ENCODE results near the gene ANKLE1.
A peak's percentile ranks its signal among the peaks of the same experiment; 100 is the strongest.

Gene ANKLE1

DNA sequence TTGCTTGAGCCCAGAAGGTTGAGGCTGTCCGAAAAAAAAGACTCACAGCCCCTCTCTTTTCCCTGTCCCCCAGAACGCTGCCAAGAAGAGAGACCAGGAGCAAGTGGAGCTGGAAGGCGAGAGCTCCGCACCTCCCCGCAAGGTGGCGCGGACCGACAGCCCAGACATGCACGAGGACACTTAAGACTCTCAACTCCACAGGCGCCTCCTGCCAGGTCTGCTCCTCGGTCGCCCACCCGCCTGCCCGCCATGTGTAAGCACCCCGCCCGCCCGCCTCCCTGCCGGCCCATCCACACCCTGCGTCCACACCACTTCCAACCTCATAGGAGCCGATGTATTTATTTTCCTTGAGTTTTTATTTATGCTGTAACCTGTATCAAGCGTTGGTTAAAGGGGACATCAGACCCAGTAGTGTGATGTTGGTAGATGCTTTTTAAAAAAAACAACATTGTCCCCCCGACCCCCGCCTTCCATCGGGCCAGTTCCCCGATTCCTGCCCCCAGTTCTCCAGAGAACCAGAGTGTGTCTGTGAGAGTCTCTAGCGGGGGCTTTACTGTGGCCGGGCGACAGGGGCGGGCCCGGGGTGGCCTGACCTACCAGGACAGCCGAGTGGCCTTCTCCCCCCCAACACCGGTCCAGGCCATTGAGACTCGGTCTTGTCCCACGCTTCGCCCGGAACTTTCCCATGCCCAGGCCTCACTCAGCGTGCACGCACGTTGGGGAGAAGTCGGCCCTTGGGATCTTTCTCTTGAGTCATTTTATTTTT is 38.0 kb downstream of the ANKLE1 start:
- intact Hi-C loops (cut with DNase I), result no loop called here
- no peak for DNase-seq

DNA sequence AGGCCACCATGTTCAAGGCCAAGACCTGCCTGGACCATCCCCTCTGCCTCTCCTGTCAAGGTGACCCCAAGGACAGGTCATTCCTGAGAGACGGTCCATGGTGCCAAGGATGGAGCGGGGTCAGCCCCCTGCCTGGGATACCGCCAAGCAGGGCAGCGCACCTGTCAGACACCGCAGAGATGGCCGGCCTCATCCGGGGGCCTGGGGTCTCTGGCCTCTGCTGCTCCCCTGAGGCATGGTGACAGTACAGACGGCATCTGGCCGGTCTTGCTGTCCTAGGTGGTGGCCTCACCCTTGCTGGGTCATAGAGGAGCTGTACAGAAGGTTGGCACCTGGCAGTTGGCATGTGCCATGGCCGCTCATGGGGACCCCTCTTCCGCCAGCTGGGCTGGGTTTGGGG is 38.7 kb downstream of the ANKLE1 start:
- DNase-seq, result no peak
- intact Hi-C loops (cut with DNase I), result no loop called here

DNA sequence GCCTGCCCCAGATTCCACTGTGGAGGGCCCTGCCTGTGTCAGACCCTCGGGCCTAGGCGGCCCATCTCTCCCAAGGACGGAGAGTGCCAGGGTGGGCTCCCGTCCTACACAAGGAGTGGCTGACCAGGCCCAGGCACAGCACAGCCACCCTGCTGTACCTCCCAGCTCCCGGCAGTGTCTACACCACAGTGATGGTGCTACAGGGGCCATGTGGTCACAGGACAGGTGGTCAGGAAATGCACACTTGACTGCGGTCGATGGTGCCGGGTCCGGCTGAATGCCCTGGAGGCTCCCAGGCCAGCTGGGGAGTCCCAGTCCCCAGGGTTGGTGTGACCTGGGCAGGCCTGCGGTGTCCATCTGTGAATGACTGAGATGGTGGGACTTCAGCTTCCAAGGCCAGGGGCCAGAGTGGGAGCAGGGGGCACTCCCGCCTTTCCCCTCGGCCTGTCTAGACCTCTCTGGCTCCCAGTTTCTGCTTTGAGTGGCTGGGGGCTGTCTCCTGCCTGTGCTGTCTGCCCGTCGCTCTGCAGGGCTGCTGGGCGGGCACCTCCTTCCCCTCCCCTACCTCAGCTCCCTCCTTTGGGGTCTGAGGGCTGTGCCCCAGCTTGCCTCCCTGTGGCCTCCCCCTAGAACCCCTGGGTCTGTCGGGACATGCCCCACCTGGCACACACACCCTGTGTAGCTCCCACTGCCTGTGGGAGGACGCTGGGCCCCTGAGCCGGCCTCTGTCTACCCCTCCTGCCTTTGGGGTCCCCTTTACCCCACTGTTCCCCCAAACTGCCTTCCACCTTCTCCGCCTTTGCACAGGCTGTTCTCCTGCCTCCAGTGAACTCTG is 40.2 kb downstream of the ANKLE1 start:
- intact Hi-C loops (cut with DNase I), result no loop called here
- DNase-seq, result no peak

DNA sequence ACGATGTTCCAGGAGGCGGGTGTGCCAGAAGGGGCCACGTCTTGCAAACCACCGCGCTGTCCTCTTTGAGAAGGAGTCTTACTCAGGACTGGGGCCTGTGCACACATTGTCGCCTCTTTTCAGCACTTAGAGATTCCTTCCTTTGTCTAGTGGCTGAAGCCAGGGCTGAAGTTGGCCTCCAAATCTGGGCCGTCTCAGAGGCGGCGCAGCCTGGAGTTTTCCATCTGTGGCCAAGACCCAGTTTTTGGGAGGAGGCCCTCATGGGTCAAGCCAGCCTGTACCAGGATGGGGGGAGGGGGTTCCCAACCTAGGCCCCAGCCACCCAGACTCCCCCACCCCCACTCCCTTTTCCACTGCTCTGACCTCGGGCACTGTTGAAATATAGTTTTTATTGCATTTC is 41.2 kb downstream of the ANKLE1 start:
- DNase-seq, result peak in 25 of 42 donors; percentile 19 to 77 (median 51)
- intact Hi-C loops (cut with DNase I), result no loop called here

DNA sequence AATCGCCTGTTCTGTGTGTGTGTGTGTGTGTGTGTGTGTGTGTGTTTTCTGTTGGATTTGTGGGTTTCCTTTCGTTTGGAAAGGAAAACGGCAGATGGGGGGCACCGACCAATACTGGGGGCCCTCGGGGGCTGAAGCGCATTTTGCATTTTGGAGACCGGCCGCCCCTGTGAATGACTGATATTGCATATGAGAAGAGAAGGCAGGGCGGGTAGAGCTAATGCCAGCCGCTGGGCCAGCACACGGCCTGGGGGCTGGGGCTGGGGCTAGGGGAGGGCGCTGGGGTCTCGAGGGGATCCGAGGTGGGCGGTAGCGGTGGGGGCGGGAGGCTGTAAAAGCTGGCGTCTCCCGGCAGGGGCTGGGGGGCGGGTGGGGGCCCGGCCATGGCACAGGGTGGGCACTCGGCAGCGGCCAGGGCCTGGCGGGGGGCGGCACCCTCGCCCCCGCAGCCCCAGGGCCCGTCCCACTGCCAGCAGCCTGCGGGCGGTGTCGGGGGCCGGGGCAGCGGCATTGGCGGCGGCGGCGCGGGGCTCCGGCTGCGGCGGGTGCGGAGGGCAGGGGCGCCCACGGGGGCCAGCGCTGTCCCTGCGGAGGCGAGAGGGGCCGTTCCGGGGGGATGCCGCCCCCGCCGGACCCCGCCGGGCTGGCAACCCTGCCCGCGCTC is 41.7 kb downstream of the ANKLE1 start:
- DNase-seq, result no peak
- intact Hi-C loops (cut with DNase I), result no loop called here

DNA sequence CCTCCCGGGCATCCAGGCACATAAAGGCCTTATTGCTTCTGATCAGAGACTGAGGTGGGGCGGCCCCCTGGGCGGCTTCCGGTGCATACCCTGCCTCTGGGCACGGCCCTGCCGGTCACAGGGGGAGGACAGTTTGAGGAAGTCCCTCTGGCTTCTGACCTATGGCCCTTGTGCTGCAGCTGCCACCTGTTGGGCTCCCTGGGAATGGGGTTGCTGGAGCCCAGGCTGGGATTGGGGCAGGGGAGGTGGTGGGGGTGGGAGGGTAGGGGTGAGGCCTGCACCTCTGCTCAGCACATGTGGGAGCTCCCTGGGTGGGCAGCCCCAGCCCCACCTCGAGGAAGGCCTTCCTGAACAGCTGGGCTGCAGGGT is 42.2 kb downstream of the ANKLE1 start:
- intact Hi-C loops (cut with DNase I), result no loop called here
- no peak for DNase-seq

DNA sequence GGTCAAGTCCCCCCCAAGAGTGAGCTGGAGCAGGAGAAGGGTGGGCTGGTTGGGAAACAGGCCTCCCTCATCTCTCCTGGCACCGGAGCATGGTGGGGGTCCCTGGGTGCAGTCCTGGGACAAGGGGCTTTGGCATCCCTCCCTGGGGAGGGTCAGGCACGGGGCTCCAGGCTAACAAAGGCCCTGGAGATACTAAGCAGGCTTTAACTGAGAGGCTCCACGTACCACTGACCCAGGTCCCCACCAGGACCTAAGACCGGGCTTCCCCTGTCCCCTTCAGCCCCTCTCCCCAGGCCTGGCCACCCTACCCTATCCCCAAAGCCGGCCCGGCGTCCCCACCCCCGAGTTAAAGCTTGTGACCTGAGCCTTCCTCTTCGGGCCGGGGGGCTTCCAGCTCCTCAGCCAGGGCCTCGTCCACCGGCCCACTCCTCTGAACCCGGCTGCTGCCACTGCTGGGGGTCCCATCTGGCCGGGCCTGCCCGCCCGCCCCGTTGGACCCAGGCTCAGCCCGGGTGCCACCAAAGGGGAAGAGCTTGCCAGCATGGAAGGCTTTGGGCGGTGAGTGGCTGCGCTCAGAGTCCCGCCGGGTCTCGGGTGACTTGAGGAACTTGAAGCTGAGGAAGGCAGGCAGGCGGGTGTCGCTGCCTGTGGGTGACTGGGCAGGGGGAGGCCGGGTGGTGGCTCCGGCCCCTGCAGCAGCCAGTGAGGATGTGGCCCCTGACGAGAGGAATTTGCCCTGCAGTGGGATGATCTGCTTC is 42.8 kb downstream of the ANKLE1 start:
- no peak for DNase-seq
- intact Hi-C loops (cut with DNase I), result no loop called here

DNA sequence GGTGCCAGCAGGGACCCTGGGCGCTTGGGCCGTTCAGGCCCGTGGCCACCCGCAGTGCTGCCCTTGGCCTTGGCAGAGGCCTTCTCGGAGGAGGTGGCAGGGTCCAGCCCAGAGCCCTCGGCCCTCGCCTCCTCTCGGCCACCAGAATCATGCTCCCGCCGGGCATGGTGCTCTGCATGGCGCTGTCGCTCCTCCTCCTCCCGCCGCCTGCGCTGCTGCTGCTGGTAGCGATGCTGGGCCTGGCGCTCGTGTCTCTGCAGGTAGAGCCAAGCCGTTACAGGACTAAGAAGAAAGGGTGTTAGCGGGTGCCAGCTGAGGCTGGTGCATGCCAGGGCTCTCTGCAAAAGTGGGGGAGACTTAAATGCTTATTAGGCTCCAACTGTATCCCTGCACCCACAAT is 43.4 kb downstream of the ANKLE1 start:
- DNase-seq, result peak in 1 of 42 donors; percentile 43
- intact Hi-C loops (cut with DNase I), result no loop called here

DNA sequence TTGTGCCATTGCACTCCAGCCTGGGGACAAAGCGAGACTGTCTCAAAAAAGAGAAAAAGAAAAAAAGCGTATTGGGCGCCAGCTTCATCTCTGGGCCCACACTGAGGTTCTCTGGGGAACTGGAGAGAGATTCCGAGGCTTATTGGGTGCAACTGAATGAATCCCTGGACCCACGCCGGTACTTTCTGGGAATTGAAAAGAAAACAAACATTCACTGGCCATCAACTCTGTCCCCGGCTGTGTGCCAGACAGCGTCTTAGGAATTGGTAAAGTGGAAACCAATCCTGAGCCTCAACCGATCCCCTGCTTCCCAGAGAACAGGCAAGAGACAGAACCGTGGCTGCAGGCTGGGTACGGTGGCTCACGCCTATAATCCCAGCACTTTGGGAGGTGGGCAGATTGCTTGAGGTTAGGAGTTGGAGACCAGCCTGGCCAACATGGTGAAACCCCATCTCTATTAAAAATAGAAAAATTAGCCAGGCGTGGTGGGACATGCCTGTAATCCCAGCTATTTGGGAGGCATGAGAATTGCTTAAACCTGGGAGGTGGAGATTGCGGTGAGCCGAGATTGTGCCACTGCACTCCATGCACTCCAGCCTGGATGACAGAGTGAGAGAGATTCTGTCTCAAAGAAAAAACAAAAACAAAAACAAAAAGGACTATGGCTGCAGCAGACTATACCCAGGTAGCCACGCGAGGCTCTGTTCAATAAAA is 44.3 kb downstream of the ANKLE1 start:
- DNase-seq, result peak in 39 of 42 donors; percentile 20 to 85 (median 63)
- intact Hi-C loops (cut with DNase I), result no loop called here

DNA sequence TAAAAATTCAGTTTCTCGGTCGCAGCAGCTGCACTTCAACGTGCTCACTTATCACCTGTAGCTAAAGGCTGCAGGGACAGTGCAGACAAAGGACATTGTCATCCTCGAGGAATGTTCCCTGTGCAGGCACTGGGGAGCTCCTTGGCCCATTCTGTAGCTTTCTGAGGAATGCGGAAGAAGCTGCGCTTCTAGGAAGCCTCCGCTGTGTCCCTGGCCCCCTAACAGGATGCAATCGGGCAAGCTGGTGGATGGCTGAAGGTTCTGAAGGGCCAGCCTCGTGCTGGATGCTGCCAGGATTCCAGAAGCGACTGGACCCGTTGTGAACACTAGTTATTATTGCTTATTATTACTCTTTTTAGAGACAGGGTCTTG is 44.9 kb downstream of the ANKLE1 start:
- intact Hi-C loops (cut with DNase I), result no loop called here
- DNase-seq, result no peak

DNA sequence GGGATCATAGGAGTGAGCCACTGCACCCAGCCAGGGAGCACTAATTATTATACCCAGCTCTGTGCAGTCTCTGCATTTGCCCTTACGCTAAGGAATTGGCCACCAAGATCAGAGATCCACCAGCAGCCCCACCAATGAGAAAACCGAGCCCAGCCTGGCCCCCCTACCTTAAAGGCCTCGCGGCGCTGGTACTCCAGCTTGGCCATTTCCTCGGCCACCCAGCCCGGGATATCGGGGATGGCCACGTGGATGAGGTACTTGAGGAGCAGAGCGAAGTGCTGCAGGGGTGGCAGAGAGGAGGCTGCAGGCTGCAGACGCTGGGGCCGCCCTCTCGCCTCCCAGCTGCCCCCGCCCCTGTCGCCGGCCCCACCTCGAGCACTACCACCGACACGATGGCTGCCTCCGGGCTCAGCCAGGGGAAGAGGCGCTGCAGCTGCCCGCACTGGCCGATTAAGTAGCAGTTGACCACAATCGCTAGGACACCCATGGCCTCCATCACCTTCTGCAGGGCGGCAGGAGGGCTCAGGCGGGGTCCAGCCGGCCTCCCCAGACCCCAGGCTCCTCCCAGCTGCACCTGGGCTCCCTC is 45.5 kb downstream of the ANKLE1 start:
- DNase-seq, result no peak
- intact Hi-C loops (cut with DNase I), result no loop called here

DNA sequence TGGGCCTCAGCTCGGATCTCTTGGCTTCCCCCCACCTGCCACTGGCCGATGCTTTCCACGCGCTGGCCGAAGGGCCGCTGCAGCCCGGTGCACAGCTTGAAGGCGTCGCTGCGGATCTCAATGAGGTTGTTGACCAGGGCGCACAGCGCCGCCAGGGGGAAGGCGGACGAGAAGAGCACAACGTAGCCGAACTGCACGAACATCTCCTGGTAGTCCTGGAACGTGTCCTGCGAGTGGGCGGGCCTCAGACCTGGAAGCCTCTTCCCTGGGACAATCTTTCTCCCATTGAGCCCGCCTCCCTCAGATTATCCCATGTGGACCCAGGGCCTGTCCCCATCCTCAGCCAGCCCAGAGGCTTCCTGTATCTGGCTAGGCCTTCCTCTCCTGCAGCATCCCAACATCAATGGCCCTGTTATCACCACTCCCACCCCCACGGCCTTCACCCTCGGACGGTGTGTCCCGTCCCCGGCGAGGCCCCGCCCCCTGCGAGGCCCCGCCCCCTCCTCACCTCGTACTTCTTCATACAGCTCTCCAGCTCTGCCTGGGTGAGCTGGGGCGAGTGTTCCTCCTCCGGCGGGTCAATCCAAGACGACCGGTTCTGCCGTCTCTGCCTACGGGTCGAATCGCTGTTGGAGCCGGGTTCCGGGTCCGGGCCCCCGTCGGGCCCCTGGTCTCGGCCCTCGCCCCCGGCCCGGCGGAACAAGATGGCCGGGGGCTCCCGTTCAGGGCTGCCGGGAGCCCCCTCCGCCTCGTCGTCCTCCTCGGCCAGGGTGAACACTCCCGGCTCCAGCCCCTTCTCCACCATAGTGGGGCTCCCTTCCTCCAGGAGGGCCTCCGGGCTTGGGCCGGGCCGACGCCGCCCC is 46.2 kb downstream of the ANKLE1 start:
- DNase-seq, result no peak
- intact Hi-C loops (cut with DNase I), result no loop called here

DNA sequence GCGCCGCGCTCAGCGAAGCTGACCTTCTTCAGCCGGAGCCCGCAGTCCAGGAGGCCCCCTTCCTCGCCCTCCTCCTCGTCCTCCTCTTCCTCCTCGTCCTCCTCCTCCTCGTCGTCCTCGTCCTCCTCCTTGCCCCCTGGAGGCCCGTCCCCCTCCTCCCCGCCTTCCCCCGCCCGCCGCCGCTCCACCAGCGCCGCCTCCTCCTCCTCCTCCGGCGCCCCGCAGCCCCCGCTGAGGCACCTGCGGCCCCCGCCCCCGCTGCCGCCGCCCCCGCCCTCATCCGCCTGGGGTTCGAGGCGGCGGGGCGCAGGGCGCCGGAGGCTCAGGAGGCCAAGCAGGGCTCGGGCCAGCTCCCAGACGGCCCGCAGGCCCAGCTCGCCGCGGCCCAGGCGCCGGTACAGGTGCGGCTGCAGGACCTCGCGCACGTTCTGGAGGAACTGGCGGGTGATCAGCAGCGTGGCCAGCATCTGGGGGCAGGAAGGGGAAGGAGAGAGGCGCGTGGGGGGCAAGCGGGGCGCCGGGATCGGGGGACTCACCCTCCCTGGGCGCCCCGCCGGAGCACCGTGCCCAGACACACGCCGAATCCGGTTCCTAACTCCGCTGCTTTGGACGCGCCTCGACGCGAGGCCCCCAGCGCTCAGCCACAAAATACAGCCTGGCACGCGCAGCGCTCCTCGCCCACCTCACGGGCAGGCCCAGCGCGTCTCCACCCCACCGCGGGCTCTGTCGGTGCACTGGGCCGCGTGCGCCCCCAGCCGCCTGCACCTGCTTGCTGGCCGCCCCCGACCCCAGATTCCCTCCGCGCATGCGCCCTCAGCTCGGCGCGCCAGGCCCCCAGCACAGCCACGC is 47.0 kb downstream of the ANKLE1 start:
- intact Hi-C loops (cut with DNase I), result no loop called here
- no peak for DNase-seq

DNA sequence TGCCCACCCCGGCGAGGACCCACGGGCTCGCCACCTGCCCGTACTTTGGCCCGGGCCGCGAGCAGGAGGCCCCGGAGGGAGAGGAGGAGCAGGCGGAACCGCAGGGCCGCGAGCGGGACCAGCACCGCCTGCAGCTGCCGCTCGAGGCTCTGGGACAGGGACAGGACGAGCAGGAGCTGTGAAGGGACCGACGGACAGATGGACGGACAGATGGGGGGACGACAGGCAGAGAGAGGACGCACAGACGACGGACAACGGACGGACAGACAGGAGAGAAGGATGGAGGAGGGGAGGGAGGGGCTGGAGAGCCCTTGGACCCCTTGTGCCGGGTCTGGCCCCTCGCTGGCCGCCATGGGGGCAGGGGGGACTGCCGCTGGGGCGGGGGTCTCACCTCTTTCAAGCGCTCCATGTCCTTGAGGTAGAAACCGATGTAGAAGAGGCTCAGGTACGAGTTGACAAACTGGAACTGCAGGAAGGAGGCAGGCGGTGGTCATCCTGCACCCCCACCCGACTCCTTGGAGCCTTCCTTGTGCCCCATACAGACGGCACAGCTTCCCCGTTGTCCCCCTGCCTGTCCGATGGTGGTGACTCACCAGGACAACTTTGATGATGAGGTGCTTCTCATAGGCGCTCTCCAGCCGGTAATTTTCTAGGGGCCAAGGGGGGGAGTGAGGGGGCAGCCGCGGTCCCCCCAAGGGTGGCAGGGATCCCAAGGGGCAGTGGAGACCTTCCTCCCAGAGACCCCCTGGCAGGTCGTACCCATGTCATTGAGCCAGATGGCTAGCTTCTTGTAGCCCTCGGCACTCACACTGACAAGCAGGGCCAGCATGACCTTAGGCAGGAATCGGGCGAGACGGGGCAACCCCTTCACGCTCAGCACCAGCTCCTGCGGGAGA is 47.9 kb downstream of the ANKLE1 start:
- DNase-seq, result no peak

DNA sequence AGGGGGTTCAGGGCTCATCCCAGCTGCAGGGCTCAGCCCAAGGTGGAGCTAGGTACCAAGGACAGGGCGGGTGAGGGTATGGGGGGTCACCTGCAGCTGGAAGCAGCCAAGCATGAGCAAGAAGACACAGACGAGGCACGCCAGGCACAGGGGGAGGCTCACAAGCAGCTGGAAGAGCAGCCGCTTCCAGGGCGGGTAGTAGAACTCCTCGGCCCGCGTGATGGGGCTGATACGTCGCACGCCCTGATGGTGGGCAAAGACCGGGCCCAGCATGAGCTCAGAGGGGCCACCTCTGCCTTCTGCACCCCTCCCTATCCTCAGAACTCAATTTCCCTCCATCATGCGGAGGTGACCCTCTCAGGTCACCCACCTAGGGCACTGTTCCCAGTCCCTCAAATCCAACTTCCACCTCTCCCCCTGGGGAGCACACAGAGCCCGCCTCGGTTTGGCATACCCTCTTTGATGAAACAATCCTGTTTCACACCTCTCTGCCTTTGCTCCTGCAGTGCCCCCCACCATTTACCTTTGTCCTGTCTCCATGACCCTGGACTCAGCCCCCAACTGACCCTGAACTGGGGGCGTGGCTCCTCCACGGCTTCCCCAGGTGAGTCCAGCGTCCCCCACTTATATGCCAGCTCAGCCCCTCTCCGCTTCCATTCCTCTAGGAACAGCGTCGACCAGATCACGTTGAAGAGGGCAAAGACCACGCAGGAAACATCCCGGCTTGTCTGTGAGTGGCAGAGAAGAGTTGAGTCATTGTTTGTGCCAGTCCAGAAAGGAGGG is 48.8 kb downstream of the ANKLE1 start:
- no peak for DNase-seq
- intact Hi-C loops (cut with DNase I), result no loop called here

More for the DNA sequence above, 47.9 kb downstream of the ANKLE1 start:
- intact Hi-C loops (cut with DNase I), result no loop called here

Data from head of caudate nucleus (tissue), 42 donors.